Upper lobe of right lung (tissue), 1 donor: ENCODE data around the gene NAPA. TPM values are rescaled to one million over a fixed set of nuclear protein-coding genes. Genes with fewer than 3 reads are reported as not detected.

Experiments
- ATAC-seq: fragments of 200-7000 bp; cut with Tn5 transposase; one replicate; pipeline ENCODE4 v1.9.1; 2020; ENCODE audit warnings: mild to moderate bottlenecking, moderate library complexity
- DNase-seq: peaks from one replicate; pipeline ENCODE4 v3.0.0-alpha.2; 2020
- H3K27ac ChIP-seq: fragments of 200-600 bp; one replicate; pipeline ENCODE4 v1.8.0; 2022
- H3K27me3 ChIP-seq: fragments of 200-600 bp; one replicate; pipeline ENCODE4 v1.8.0; 2022; ENCODE audit warnings: mild to moderate bottlenecking
- H3K36me3 ChIP-seq: fragments of 200-600 bp; one replicate; pipeline ENCODE4 v1.8.0; 2022
- H3K4me1 ChIP-seq: fragments of 200-600 bp; one replicate; pipeline ENCODE4 v1.8.0; 2022
- H3K4me3 ChIP-seq: fragments of 200-600 bp; one replicate; pipeline ENCODE4 v1.8.0; 2022; ENCODE audit warnings: mild to moderate bottlenecking
- H3K9me3 ChIP-seq: fragments of 200-600 bp; one replicate; pipeline ENCODE4 v1.8.0; 2022
- CTCF ChIP-seq: fragments of 200-600 bp; IDR thresholded peaks from one replicate; pipeline ENCODE4 v1.8.0; 2022; ENCODE audit warnings: antibody characterized with exemption
- intact Hi-C: fragments of 100-400 bp; cut with DNase I; formaldehyde crosslinking; loops from one replicate; pipeline ENCODE4 v1.11.0; 2022
- total RNA-seq: library from RNA; stranded (reverse); fragmentation: NEBNext Ultra II Directional; extraction: Animal tissue kit (Norgen Biotek cat#: 25700); gene quantifications from one replicate; pipeline ENCODE4 v1.2.1, GENCODE V29; 2021
- donor health status: DM: no; HTN: yes; CAD: no; lungs with severe emphysema.

NAPA gene
- total RNA-seq, 1 donor from 2014 or later: 134 TPM

DNA sequence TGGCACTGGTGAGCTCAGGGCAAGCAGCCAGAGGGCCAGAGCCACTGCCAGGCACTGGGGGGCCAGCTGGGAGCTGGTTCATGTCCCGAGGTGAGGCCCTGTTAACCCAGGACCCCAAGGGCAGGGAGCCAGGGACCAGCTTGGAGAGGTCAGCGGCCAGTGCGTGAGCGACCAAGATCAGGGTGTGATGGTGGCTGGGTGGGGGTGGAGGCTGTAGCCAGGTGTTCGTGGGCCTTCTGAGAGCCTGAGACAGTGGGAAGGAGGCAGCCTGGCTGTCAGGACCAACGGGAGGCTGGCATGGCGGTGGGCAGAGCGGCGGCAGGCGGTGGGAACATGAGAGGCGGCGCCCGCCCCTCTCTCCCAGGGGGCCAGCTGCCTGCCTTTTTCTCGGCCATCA, 22.7 kb downstream of the NAPA start:
- H3K27ac ChIP-seq: no peak overlapping the region
- intact Hi-C loops: no loop called here
- ATAC-seq (no peak), DNase-seq (peak; percentile 61)
- TF ChIP-seq CTCF: no peak
- no peaks in the 10 kb centered on the region for H3K27me3 ChIP-seq
- H3K9me3 ChIP-seq: no peaks in the 10 kb centered on the region
- peaks cover 55% of the 10 kb centered on the region for H3K36me3 ChIP-seq
- no peak overlapping the region for H3K4me3 ChIP-seq
- H3K4me1 ChIP-seq: no peaks in the 10 kb centered on the region

- peaks cover 51% of the 10 kb centered on the region for H3K36me3 ChIP-seq
- no peak overlapping the region for H3K4me3 ChIP-seq
- no peaks in the 10 kb centered on the region for H3K9me3 ChIP-seq
- DNase-seq (no peak), ATAC-seq (no peak)
- TF ChIP-seq CTCF: no peak
- no peak overlapping the region for H3K27ac ChIP-seq
- H3K27me3 ChIP-seq: no peaks in the 10 kb centered on the region
- intact Hi-C loops: no loop called here
- H3K4me1 ChIP-seq: no peaks in the 10 kb centered on the region
Measured at GRCh38 chr19:47491358-47492136, 23.3 kb downstream of the NAPA start.

GRCh38 chr19:47490847-47491246, 24.0 kb downstream of the NAPA start:
- no peaks in the 10 kb centered on the region for H3K4me1 ChIP-seq
- H3K27ac ChIP-seq: no peak overlapping the region
- ATAC-seq (no peak), DNase-seq (no peak)
- no peaks in the 10 kb centered on the region for H3K9me3 ChIP-seq
- peaks cover 51% of the 10 kb centered on the region for H3K36me3 ChIP-seq
- H3K27me3 ChIP-seq: no peaks in the 10 kb centered on the region
- H3K4me3 ChIP-seq: no peak overlapping the region
- intact Hi-C loops: no loop called here
- TF ChIP-seq CTCF: no peak

DNA sequence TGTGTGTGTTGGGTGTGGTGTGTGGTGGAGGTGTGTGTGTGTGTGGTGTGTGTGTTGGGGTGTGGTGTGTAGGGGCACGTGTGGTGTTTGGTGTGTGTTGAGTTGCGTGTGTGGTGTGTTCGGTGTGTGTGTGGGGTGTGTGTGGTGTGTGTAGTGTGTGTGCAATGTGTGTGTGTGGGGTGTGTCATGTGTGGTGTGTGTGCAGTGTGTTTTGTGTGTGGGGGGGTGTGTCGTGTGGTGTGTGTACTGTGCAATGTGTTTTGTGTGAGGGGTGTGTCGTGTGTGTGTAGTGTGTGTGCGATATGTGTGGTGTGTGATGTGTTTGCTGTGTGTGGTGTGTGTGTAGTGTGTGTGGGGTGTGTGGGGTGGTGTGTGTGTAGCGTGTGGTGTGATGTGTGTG, 24.8 kb downstream of the NAPA start:
- H3K4me1 ChIP-seq: no peaks in the 10 kb centered on the region
- H3K27me3 ChIP-seq: no peaks in the 10 kb centered on the region
- intact Hi-C loops: no loop called here
- H3K9me3 ChIP-seq: no peaks in the 10 kb centered on the region
- ATAC-seq (no peak), DNase-seq (no peak)
- no peak for TF ChIP-seq CTCF
- no peak overlapping the region for H3K27ac ChIP-seq
- H3K36me3 ChIP-seq: peaks cover 51% of the 10 kb centered on the region
- no peak overlapping the region for H3K4me3 ChIP-seq

DNA sequence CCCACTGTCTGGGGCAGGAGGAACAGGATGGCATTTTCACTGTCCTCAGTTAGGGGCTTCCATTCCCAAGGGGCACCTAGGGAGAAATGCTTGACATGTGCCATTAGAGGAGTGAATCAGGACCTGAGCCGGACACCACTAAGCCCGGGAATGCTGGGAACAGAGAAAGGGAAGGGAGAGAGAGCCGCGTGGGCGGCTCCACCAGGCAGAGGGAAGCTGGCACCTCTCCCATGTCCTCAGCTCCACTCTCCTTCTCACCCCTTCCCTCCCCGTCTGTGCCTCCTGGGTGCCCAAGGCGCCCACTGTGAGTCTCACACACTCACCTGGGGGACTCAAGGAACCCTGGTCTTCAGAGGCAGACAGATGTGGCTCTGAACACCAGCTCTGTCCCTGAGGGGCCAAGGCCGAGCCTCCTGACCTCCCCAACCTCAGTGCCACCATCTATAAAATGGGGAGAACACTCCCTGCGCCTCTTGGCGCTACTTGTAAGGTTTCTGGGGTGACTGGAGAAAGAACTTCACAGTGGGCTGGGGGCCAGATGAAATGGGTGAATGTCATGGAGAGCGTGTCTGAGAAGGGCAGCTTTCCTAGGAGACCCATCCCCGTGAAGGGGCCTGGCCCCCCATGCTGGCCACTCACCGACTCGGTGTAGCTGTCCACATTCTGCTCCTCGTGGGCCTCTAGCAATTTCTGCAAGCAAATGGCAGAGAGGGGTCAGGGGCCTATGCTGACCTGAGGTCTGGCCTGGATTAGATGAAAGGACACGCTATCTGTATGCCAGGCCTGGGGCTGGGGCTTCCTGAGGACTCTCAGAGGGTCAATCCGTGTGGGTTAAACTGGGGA, 25.6 kb downstream of the NAPA start:
- ATAC-seq: no peak

More for the DNA sequence above, 25.6 kb downstream of the NAPA start:
- DNase-seq: peak; percentile 64
- H3K27me3 ChIP-seq: no peaks in the 10 kb centered on the region
- intact Hi-C loops: no loop called here
- H3K36me3 ChIP-seq: peaks cover 51% of the 10 kb centered on the region
- TF ChIP-seq CTCF: no peak
- no peaks in the 10 kb centered on the region for H3K9me3 ChIP-seq
- H3K4me1 ChIP-seq: peaks cover 7% of the 10 kb centered on the region
- no peak overlapping the region for H3K27ac ChIP-seq
- no peak overlapping the region for H3K4me3 ChIP-seq
